Effector CD4-positive, alpha-beta T cell (primary cell): ENCODE results near the gene HOXA4.

Experiments used
- DNase-seq: peaks from one replicate; pipeline ENCODE4 v3.0.0-alpha.2; 2020

Gene HOXA4

GRCh38 chr7:27131390-27131819, 848 bp upstream of the HOXA4 start:
- DNase-seq = no peak

- no peak for DNase-seq
Measured at GRCh38 chr7:27129729-27130539, 623 bp downstream of the HOXA4 start.

GRCh38 chr7:27128776-27129728, 1.5 kb downstream of the HOXA4 start:
- no peak for DNase-seq

GRCh38 chr7:27128034-27128433, 2.5 kb downstream of the HOXA4 start:
- no peak for DNase-seq

- DNase-seq = no peak
Measured at GRCh38 chr7:27126596-27127327, 3.8 kb downstream of the HOXA4 start.

- no peak for DNase-seq
Measured at GRCh38 chr7:27125986-27126394, 4.6 kb downstream of the HOXA4 start.

GRCh38 chr7:27124902-27125689, 5.5 kb downstream of the HOXA4 start:
- DNase-seq = no peak

GRCh38 chr7:27124096-27124901, 6.3 kb downstream of the HOXA4 start:
- no peak for DNase-seq

GRCh38 chr7:27123477-27124053, 7.0 kb downstream of the HOXA4 start:
- DNase-seq = no peak

GRCh38 chr7:27123007-27123476, 7.5 kb downstream of the HOXA4 start:
- no peak for DNase-seq

- no peak for DNase-seq
Measured at GRCh38 chr7:27122077-27122910, 8.3 kb downstream of the HOXA4 start.

- DNase-seq = no peak
Measured at GRCh38 chr7:27121684-27122076, 8.9 kb downstream of the HOXA4 start.

GRCh38 chr7:27119412-27119911, 11.1 kb downstream of the HOXA4 start:
- DNase-seq = no peak

- no peak for DNase-seq
Measured at GRCh38 chr7:27118580-27118979, 12.0 kb downstream of the HOXA4 start.

- DNase-seq = no peak
Measured at GRCh38 chr7:27117887-27118491, 12.6 kb downstream of the HOXA4 start.

- no peak for DNase-seq
Measured at GRCh38 chr7:27116962-27117886, 13.3 kb downstream of the HOXA4 start.

- no peak for DNase-seq
Measured at GRCh38 chr7:27116031-27116961, 14.3 kb downstream of the HOXA4 start.
